ENCODE results near the gene DCXR. TPM values are rescaled to one million over a fixed set of nuclear protein-coding genes. Genes with fewer than 3 reads are reported as not detected.

The DCXR gene
- total RNA-seq, 2 experiments from 2014 or later, result 132 to 147 TPM

- Histone ChIP-seq H3K4me2 (ENCODE audit: low read length) (no peak overlapping the region), H4K20me1 (ENCODE audit: insufficient read depth, low read length) (no peaks in the 10 kb centered on the region), H3K4me3 (ENCODE audit: low read depth, low read length, poor library complexity, severe bottlenecking) (no peak overlapping the region), H3K9me2 (ENCODE audit: insufficient read depth, low read length) (no peaks in the 10 kb centered on the region), H3K36me3 (ENCODE audit: insufficient read depth, low read length) (peaks cover 11% of the 10 kb centered on the region; the same call in 1 of the 2 replicates), H3K4me1 (ENCODE audit: insufficient read depth, low read length, poor library complexity, severe bottlenecking) (peaks cover 18% of the 10 kb centered on the region), H3K79me2 (ENCODE audit: insufficient read depth, low read depth, low read length) (no peaks in the 10 kb centered on the region), H2AFZ (ENCODE audit: low read length) (no peak overlapping the region), H3K27ac (ENCODE audit: low read depth, low read length, poor library complexity, severe bottlenecking) (no peak overlapping the region), H3K9me3 (ENCODE audit: low read length) (no peaks in the 10 kb centered on the region)
- intact Hi-C loops (cut with micrococcal nuclease; ENCODE audit: unreplicated experiment), result no loop called here
- no peak for DNase-seq (ENCODE audit: low spot score)
- CTCF ChIA-PET (ENCODE audit: unreplicated experiment), result interaction anchor here (0.6 kb wide), 1 partner anchor 149 kb away, joined by 4 read pairs; no protein-coding TSS in a partner anchor
- no TSS peak for BruUV-seq (replicated peaks)
- no peak for TF ChIP-seq EZH2phosphoT487 (IDR thresholded peaks at IDR 0.05; ENCODE audit: borderline replicate concordance, low read depth, low read length)
- no peak for TF ChIP-seq CTCF (conservative IDR thresholded peaks at IDR 0.05; ENCODE audit: low read length)
- POLR2A ChIA-PET, result no interaction called here
Measured at GRCh38 chr17:82016061-82016874, 21.2 kb downstream of the DCXR start.

GRCh38 chr17:82015311-82015971 lies 22.1 kb downstream of the DCXR start:
- Histone ChIP-seq H3K79me2 (ENCODE audit: insufficient read depth, low read depth, low read length) (no peaks in the 10 kb centered on the region), H3K9me3 (ENCODE audit: low read length) (no peaks in the 10 kb centered on the region), H3K4me2 (ENCODE audit: low read length) (no peak overlapping the region), H3K4me3 (ENCODE audit: low read depth, low read length, poor library complexity, severe bottlenecking) (no peak overlapping the region), H2AFZ (ENCODE audit: low read length) (no peak overlapping the region), H3K27ac (ENCODE audit: low read depth, low read length, poor library complexity, severe bottlenecking) (no peak overlapping the region), H3K4me1 (ENCODE audit: insufficient read depth, low read length, poor library complexity, severe bottlenecking) (peaks cover 9% of the 10 kb centered on the region), H3K9me2 (ENCODE audit: insufficient read depth, low read length) (no peaks in the 10 kb centered on the region), H3K36me3 (ENCODE audit: insufficient read depth, low read length) (peaks cover 11% of the 10 kb centered on the region; the same call in 1 of the 2 replicates), H4K20me1 (ENCODE audit: insufficient read depth, low read length) (no peaks in the 10 kb centered on the region)
- POLR2A ChIA-PET, result no interaction called here
- no TSS peak for BruUV-seq (replicated peaks)
- DNase-seq (ENCODE audit: low spot score), result no peak
- TF ChIP-seq CTCF (conservative IDR thresholded peaks at IDR 0.05; ENCODE audit: low read length) (no peak), EZH2phosphoT487 (IDR thresholded peaks at IDR 0.05; ENCODE audit: borderline replicate concordance, low read depth, low read length) (no peak)
- intact Hi-C loops (cut with micrococcal nuclease; ENCODE audit: unreplicated experiment), result no loop called here
- CTCF ChIA-PET (ENCODE audit: unreplicated experiment), result no interaction called here

GRCh38 chr17:82014971-82015310 lies 22.6 kb downstream of the DCXR start:
- intact Hi-C loops (cut with micrococcal nuclease; ENCODE audit: unreplicated experiment), result no loop called here
- Histone ChIP-seq H3K9me2 (ENCODE audit: insufficient read depth, low read length) (no peaks in the 10 kb centered on the region), H3K9me3 (ENCODE audit: low read length) (no peaks in the 10 kb centered on the region), H3K36me3 (ENCODE audit: insufficient read depth, low read length) (peaks cover 11% of the 10 kb centered on the region; the same call in 1 of the 2 replicates), H3K79me2 (ENCODE audit: insufficient read depth, low read depth, low read length) (no peaks in the 10 kb centered on the region), H3K27ac (ENCODE audit: low read depth, low read length, poor library complexity, severe bottlenecking) (no peak overlapping the region), H2AFZ (ENCODE audit: low read length) (no peak overlapping the region), H3K4me1 (ENCODE audit: insufficient read depth, low read length, poor library complexity, severe bottlenecking) (peaks cover 4% of the 10 kb centered on the region), H3K4me2 (ENCODE audit: low read length) (no peak overlapping the region), H3K4me3 (ENCODE audit: low read depth, low read length, poor library complexity, severe bottlenecking) (no peak overlapping the region), H4K20me1 (ENCODE audit: insufficient read depth, low read length) (no peaks in the 10 kb centered on the region)
- POLR2A ChIA-PET, result no interaction called here
- CTCF ChIA-PET (ENCODE audit: unreplicated experiment), result no interaction called here
- no TSS peak for BruUV-seq (replicated peaks)
- no peak for DNase-seq (ENCODE audit: low spot score)
- TF ChIP-seq CTCF (conservative IDR thresholded peaks at IDR 0.05; ENCODE audit: low read length) (no peak), EZH2phosphoT487 (IDR thresholded peaks at IDR 0.05; ENCODE audit: borderline replicate concordance, low read depth, low read length) (no peak)

All from OCI-LY7 (cell line).